K562 (cell line): ENCODE results near the gene KCTD13. TPM values are rescaled to one million over a fixed set of nuclear protein-coding genes. Genes with fewer than 3 reads are reported as not detected.

Experiments used
- ATAC-seq: fragments of 200-7000 bp; cut with Tn5 transposase; 3 replicates; pipeline ENCODE4 v1.9.1; 2020; ENCODE audit warnings: moderate library complexity
- BruUV-seq: library from RNA; stranded (reverse); fragments of 400-500 nt; replicated peaks from 2 replicates; lab custom pipeline; 2021; lab: Mats Ljungman, UMichigan
- CTCF ChIA-PET: fragments of 300-600 bp; formaldehyde crosslinking; extraction: SDS; loops from one replicate; lab custom pipeline; 2021; ENCODE audit warnings: low intra/inter-chr PET ratio; lab: Yijun Ruan, JAX
- POLR2A ChIA-PET: fragments of 300-600, 350-650 bp; sonication (Branson Sonifier 250); formaldehyde crosslinking; extraction: SDS; loops from one replicate; lab custom pipeline; 2021; ENCODE audit warnings: antibody characterized with exemption, inconsistent platforms; lab: Yijun Ruan, JAX
- DNase-seq, 4 experiments: peaks; one replicate each; pipeline versions ENCODE4 v3.0.0 to v3.0.0-alpha.2; 2011 to 2018; ENCODE audit warnings: low spot score in 3 of 4, mixed read lengths in 3 of 4; ENCODE audit errors: extremely low read depth in 1 of 4
- FAIRE-seq: peaks from 2 replicates; lab custom pipeline; 2011; peaks lifted over from hg19 to GRCh38; lab: Jason Lieb, UNC
- H2AFZ ChIP-seq: 2 replicates; pipeline ENCODE4 v1.6.0; 2011; ENCODE audit warnings: low read depth, low read length, control low read depth, inconsistent platforms
- H3K27ac ChIP-seq: fragments of 200-600 bp; 3 replicates; pipeline ENCODE4 v1.8.0; 2011; ENCODE audit warnings: low read depth, mild to moderate bottlenecking, control low read depth, inconsistent platforms, low read length, moderate library complexity, mixed read lengths; ENCODE audit errors: extremely low read depth
- H3K27me3 ChIP-seq, 2 experiments: fragments of 300-600 bp in 1 of 2; 2 replicates in 1 of 2; 3 replicates in 1 of 2; pipeline versions ENCODE4 v1.6.0 to v1.8.0; 2011; ENCODE audit warnings: inconsistent platforms in 2 of 2, low read length in 2 of 2, mild to moderate bottlenecking in 1 of 2, mixed read lengths in 1 of 2, moderate library complexity in 1 of 2; ENCODE audit not compliant: control insufficient read depth in 2 of 2, insufficient read depth in 2 of 2
- H3K36me3 ChIP-seq: fragments of 300-600 bp; 3 replicates; pipeline ENCODE4 v1.8.0; 2011; ENCODE audit warnings: mild to moderate bottlenecking, low read length, inconsistent platforms; ENCODE audit not compliant: control insufficient read depth, insufficient read depth
- H3K4me1 ChIP-seq, 2 experiments: fragments of 200-600 bp in 1 of 2; replicated peaks in 1 of 2; 2 replicates in 1 of 2; 3 replicates in 1 of 2; pipeline versions ENCODE4 v1.5.1 to v1.8.0; 2011; ENCODE audit warnings: inconsistent platforms in 2 of 2, low read length in 2 of 2, mild to moderate bottlenecking in 1 of 2, mixed read lengths in 1 of 2, moderate library complexity in 1 of 2; ENCODE audit not compliant: control insufficient read depth in 2 of 2, insufficient read depth in 2 of 2
- H3K4me2 ChIP-seq: 2 replicates; pipeline ENCODE4 v1.6.1; 2011; ENCODE audit warnings: low read length, control low read depth, inconsistent platforms, mixed read lengths; ENCODE audit not compliant: insufficient read depth
- H3K4me3 ChIP-seq: fragments of 200-600 bp; sonication (generic), shearing (Covaris generic); 2 replicates; pipeline ENCODE4 v1.5.1; 2016; ENCODE audit warnings: control low read depth, inconsistent platforms
- H3K79me2 ChIP-seq: fragments of 200-600 bp; 3 replicates; pipeline ENCODE4 v1.8.0; 2011; ENCODE audit warnings: low read length, inconsistent platforms; ENCODE audit not compliant: control insufficient read depth, insufficient read depth
- H3K9ac ChIP-seq, 2 experiments: 2 replicates each; pipeline versions ENCODE4 v1.6.0 to v1.6.1; 2011; ENCODE audit warnings: low read depth in 2 of 2, low read length in 2 of 2, control low read depth in 1 of 2, inconsistent platforms in 1 of 2, mild to moderate bottlenecking in 1 of 2, mixed read lengths in 1 of 2; ENCODE audit not compliant: insufficient read depth in 1 of 2
- H3K9me1 ChIP-seq: one replicate; pipeline ENCODE4 v1.6.0; 2011; ENCODE audit warnings: inconsistent platforms, mild to moderate bottlenecking, low read length, moderate library complexity; ENCODE audit not compliant: control insufficient read depth, insufficient read depth
- H3K9me3 ChIP-seq: replicated peaks from 2 replicates; pipeline ENCODE4 v1.5.1; 2011; ENCODE audit warnings: low read depth, low read length, inconsistent platforms; ENCODE audit not compliant: control insufficient read depth, insufficient read depth
- H4K20me1 ChIP-seq: replicated peaks from 2 replicates; pipeline ENCODE4 v1.6.1; 2011; ENCODE audit warnings: low read length, inconsistent platforms, mixed read lengths; ENCODE audit not compliant: control insufficient read depth, insufficient read depth
- ADNP ChIP-seq: fragments of 200-800 bp; sonication (Bioruptor generic); IDR thresholded peaks from 2 replicates; pipeline ENCODE4 v1.6.1; 2016; ENCODE audit warnings: missing genetic modification characterization, missing compliant biosample characterization
- ARID3B ChIP-seq: fragments of 250-450 bp; sonication (Bioruptor Pico); IDR thresholded peaks from 2 replicates; pipeline ENCODE4 v1.4.0; 2020; ENCODE audit warnings: borderline replicate concordance
- BCOR ChIP-seq: fragments of 450-650 bp; IDR thresholded peaks from 2 replicates; pipeline ENCODE4 v1.6.1; 2016
- BRF1 ChIP-seq: IDR thresholded peaks from 3 replicates; pipeline ENCODE4 v1.6.1; 2011; ENCODE audit warnings: borderline replicate concordance, mild to moderate bottlenecking; ENCODE audit not compliant: insufficient read length; ENCODE audit errors: extremely low read depth
- CGGBP1 ChIP-seq: fragments of 250-450 bp; sonication (Bioruptor Pico); IDR thresholded peaks from 2 replicates; pipeline ENCODE4 v1.9.0; 2021; ENCODE audit warnings: mild to moderate bottlenecking
- DEAF1 ChIP-seq: fragments of 450-650 bp; formaldehyde crosslinking; IDR thresholded peaks from 2 replicates; pipeline ENCODE4 v1.4.0; 2020; ENCODE audit warnings: mild to moderate bottlenecking, moderate library complexity
- LEF1 ChIP-seq: fragments of 450-650 bp; IDR thresholded peaks from 2 replicates; pipeline ENCODE4 v1.6.1; 2016; ENCODE audit warnings: mild to moderate bottlenecking
- MTA3 ChIP-seq: fragments of 450-650 bp; formaldehyde crosslinking; IDR thresholded peaks from 2 replicates; pipeline ENCODE4 v1.6.1; 2017; ENCODE audit warnings: mild to moderate bottlenecking, borderline replicate concordance
- NCOA4 ChIP-seq: fragments of 450-650 bp; IDR thresholded peaks from 2 replicates; pipeline ENCODE4 v1.6.1; 2018; ENCODE audit warnings: mild to moderate bottlenecking; ENCODE audit not compliant: partially characterized antibody
- NCOA6 ChIP-seq: fragments of 450-650 bp; IDR thresholded peaks from 2 replicates; pipeline ENCODE4 v1.6.1; 2017; ENCODE audit warnings: mild to moderate bottlenecking
- SMARCA5 ChIP-seq: fragments of 450-650 bp; IDR thresholded peaks from 2 replicates; pipeline ENCODE4 v1.6.1; 2016
- ZBTB11 ChIP-seq, 3 experiments: fragments of 200-800 bp in 1 of 3; fragments of 250-450 bp in 1 of 3; fragments of 450-650 bp in 1 of 3; sonication (Bioruptor Pico) in 1 of 3; sonication (Bioruptor generic) in 1 of 3; formaldehyde crosslinking in 1 of 3; IDR thresholded peaks; 2 replicates each; pipeline versions ENCODE4 v1.6.1 to v1.8.0; 2016 to 2022; ENCODE audit warnings: mild to moderate bottlenecking in 2 of 3, missing genetic modification characterization in 2 of 3, missing compliant biosample characterization in 1 of 3, moderate library complexity in 1 of 3
- ZNF586 ChIP-seq: fragments of 450-650 bp; formaldehyde crosslinking; conservative IDR thresholded peaks from 2 replicates; pipeline ENCODE4 v1.4.0; 2020; ENCODE audit warnings: mild to moderate bottlenecking, moderate library complexity
- ZNF740 ChIP-seq, 3 experiments: fragments of 200-800 bp in 1 of 3; sonication (Bioruptor generic) in 1 of 3; sonication (generic) in 1 of 3; formaldehyde crosslinking in 1 of 3; IDR thresholded peaks; 2 replicates each; pipeline versions ENCODE4 v1.6.1 to v1.8.0; 2016 to 2022; ENCODE audit warnings: mild to moderate bottlenecking in 2 of 3, missing compliant biosample characterization in 2 of 3, missing genetic modification characterization in 2 of 3, missing genetic modification reagents in 1 of 3
- WGBS: fragments of 100-300 bp; shearing (Covaris generic); methylation state at CpG from one replicate; pipeline ENCODE4 v1.1.6; 2016; ENCODE audit warnings: low coverage, mixed read lengths; ENCODE audit not compliant: insufficient coverage; ENCODE audit errors: missing lambda C conversion rate; 5-methylcytosine and 5-hydroxymethylcytosine counted together
- in situ Hi-C: fragments of 300-500 bp; cut with MboI; formaldehyde crosslinking; loops from 4 replicates; pipeline ENCODE4 v1.15.0; 2018; ENCODE audit warnings: inconsistent platforms, mixed read lengths
- intact Hi-C: fragments of 100-400 bp; cut with micrococcal nuclease; formaldehyde crosslinking; loops from 2 replicates; pipeline ENCODE4 v1.14.2; 2022
- polyA plus RNA-seq, 8 experiments: library from polyadenylated mRNA; depleted of rRNA in 4 of 8; stranded (reverse) in 5 of 8; unstranded in 3 of 8; fragments of >200 nt; fragmentation: Nextera tagmentation in 2 of 8; fragmentation: Illumina TruSeq in 1 of 8; extraction: Ambion mirVana in 2 of 8; extraction: Trizol in 1 of 8; gene quantifications; 2 replicates each; pipeline versions ENCODE4 v1.2.1 to v1.2.3, GENCODE V29; 2011 to 2014; ENCODE audit warnings: inconsistent platforms in 1 of 8, missing spikeins in 1 of 8
- total RNA-seq, 7 experiments: library from RNA; depleted of rRNA in 6 of 7; stranded (reverse); fragments of >200 nt in 6 of 7; fragmentation: Illumina TruSeq in 2 of 7; extraction: Trizol in 2 of 7; gene quantifications; 2 replicates each; pipeline versions ENCODE4 v1.2.1 to v1.2.3, GENCODE V29; 2011 to 2021; ENCODE audit warnings: low replicate concordance in 1 of 7

The KCTD13 gene
- total and polyA plus RNA-seq, 9 of the 15 experiments (the other 6 are each of a cell fraction or from before 2014, with no cell fraction given), result 1.0 to 20.6 (median 9.8) TPM

GRCh38 chr16:29975134-29975538 is 49.1 kb upstream of the KCTD13 start:
- Histone ChIP-seq H3K9me3 (no peaks in the 10 kb centered on the region; the same call in 1 of the 2 replicates), H3K4me3 (peak overlapping the region; percentile 71; the same call in 1 of the 2 replicates), H2AFZ (no peak overlapping the region), H3K79me2 (peaks cover 36% of the 10 kb centered on the region), H3K9ac (peak overlapping the region; percentile 82 to 88), H3K4me1 (peaks cover 26 to 30% of the 10 kb centered on the region in 2 experiments; a peak in 4 of 5 replicates), H3K27ac (no peak overlapping the region; the same call in 2 of the 3 replicates), H3K4me2 (peak overlapping the region; percentile 87), H3K27me3 (no peaks in the 10 kb centered on the region), H3K36me3 (peaks cover 50% of the 10 kb centered on the region), H3K9me1 (peaks cover 3% of the 10 kb centered on the region), H4K20me1 (peaks cover 23% of the 10 kb centered on the region)
- DNase-seq (no peak), ATAC-seq (no peak), FAIRE-seq (no peak)
- ChIA-PET CTCF (no interaction called here), POLR2A (interaction anchor here (0.6 to 3.2 kb wide), 7 partner anchors 11 to 649 kb away, joined by 3 to 22 read pairs (median 14); partner anchors contain the start of genes ASPHD1 and TMEM219)
- 35% methylated on average over 5 of the region's 5 CpGs for WGBS
- no TSS peak for BruUV-seq
- intact Hi-C loops (no loop called here), in situ Hi-C loops (no loop called here)
- no peak for TF ChIP-seq ZNF740 (CRISPR knock-in tag; IDR thresholded peaks at IDR 0.05)
- TF ChIP-seq ZNF740 (tag; IDR thresholded peaks at IDR 0.05), result no peak
- no peak for TF ChIP-seq NCOA6
- no peak for TF ChIP-seq ZBTB11 (CRISPR knock-in tag; IDR thresholded peaks at IDR 0.05)
- no peak for TF ChIP-seq NCOA4
- TF ChIP-seq DEAF1 (CRISPR knock-in tag), result no peak
- TF ChIP-seq CGGBP1 (CRISPR knock-in tag), result no peak
- TF ChIP-seq ADNP, result peak; percentile 84
- peak; percentile 91 for TF ChIP-seq BCOR
- TF ChIP-seq LEF1, result no peak
- no peak for TF ChIP-seq ZNF586 (CRISPR knock-in tag)
- TF ChIP-seq SMARCA5, result peak; percentile 90
- no peak for TF ChIP-seq BRF1
- TF ChIP-seq ARID3B (CRISPR knock-in tag), result no peak
- no peak for TF ChIP-seq MTA3
